Neural cell (in vitro differentiated cells): ENCODE data around the gene SCGN. TPM values are rescaled to one million over a fixed set of nuclear protein-coding genes. Genes with fewer than 3 reads are reported as not detected.

Experiments used
- H2AFZ ChIP-seq: fragments of 200-600, 300-800 bp; sonication (generic), shearing (Covaris generic); 2 replicates; pipeline ENCODE4 v1.6.0; 2014; ENCODE audit warnings: low read depth, mild to moderate bottlenecking, antibody characterized with exemption, low read length, moderate library complexity
- H3F3A ChIP-seq: fragments of 200-600 bp; shearing (Covaris generic); 2 replicates; pipeline ENCODE4 v1.6.1; 2016; ENCODE audit warnings: mild to moderate bottlenecking, moderate library complexity, mixed read lengths, antibody characterized with exemption, low read length; ENCODE audit not compliant: insufficient read depth, poor library complexity, severe bottlenecking
- H3K27ac ChIP-seq: fragments of 200-600, 300-800 bp; sonication (generic), shearing (Covaris generic); 2 replicates; pipeline ENCODE4 v1.5.1; 2014; ENCODE audit warnings: mild to moderate bottlenecking, low read length, moderate library complexity
- H3K27me3 ChIP-seq: fragments of 300-800, 200-600 bp; sonication (generic), shearing (Covaris generic); 2 replicates; pipeline ENCODE4 v1.6.0; 2014; ENCODE audit warnings: mild to moderate bottlenecking, low read depth, low read length, moderate library complexity; ENCODE audit not compliant: insufficient read depth
- H3K36me3 ChIP-seq: fragments of 300-800, 200-600 bp; sonication (generic), shearing (Covaris generic); 2 replicates; pipeline ENCODE4 v1.5.1; 2014; ENCODE audit warnings: mild to moderate bottlenecking, antibody characterized with exemption, low read length, moderate library complexity; ENCODE audit not compliant: insufficient read depth
- H3K4me2 ChIP-seq: fragments of 300-800, 200-600 bp; sonication (generic), shearing (Covaris generic); 2 replicates; pipeline ENCODE4 v1.6.0; 2014; ENCODE audit warnings: mild to moderate bottlenecking, low read length
- H3K4me3 ChIP-seq: fragments of 300-800, 200-600 bp; sonication (generic), shearing (Covaris generic); 2 replicates; pipeline ENCODE4 v1.5.1; 2014; ENCODE audit warnings: mild to moderate bottlenecking, low read length, moderate library complexity
- H3K79me2 ChIP-seq: fragments of 200-600 bp; shearing (Covaris generic); replicated peaks from 2 replicates; pipeline ENCODE4 v1.6.0; 2014; ENCODE audit warnings: mild to moderate bottlenecking, low read length, moderate library complexity; ENCODE audit not compliant: insufficient read depth
- H3K9ac ChIP-seq: fragments of 300-800, 200-600 bp; sonication (generic), shearing (Covaris generic); 2 replicates; pipeline ENCODE4 v1.6.1; 2016; ENCODE audit warnings: mild to moderate bottlenecking, low read length, mixed read lengths
- H3K9me2 ChIP-seq: fragments of 200-600 bp; shearing (Covaris generic); 2 replicates; pipeline ENCODE4 v1.6.1; 2016; ENCODE audit warnings: mild to moderate bottlenecking, low read length, mixed read lengths; ENCODE audit not compliant: insufficient read depth
- H3K9me3 ChIP-seq: fragments of 200-600, 300-800 bp; sonication (generic), shearing (Covaris generic); 2 replicates; pipeline ENCODE4 v1.6.1; 2016; ENCODE audit warnings: mild to moderate bottlenecking, mixed run types, low read length, moderate library complexity, mixed read lengths
- H4K20me1 ChIP-seq: fragments of 200-600 bp; shearing (Covaris generic); 2 replicates; pipeline ENCODE4 v1.6.1; 2016; ENCODE audit warnings: mild to moderate bottlenecking, mixed run types; ENCODE audit not compliant: insufficient read depth
- EP300 ChIP-seq: fragments of 450-650 bp; conservative IDR thresholded peaks from 2 replicates; pipeline ENCODE4 v1.6.1; 2014; ENCODE audit warnings: antibody characterized with exemption, mild to moderate bottlenecking, moderate library complexity; ENCODE audit not compliant: poor library complexity, severe bottlenecking
- EZH2 ChIP-seq: fragments of 200-600, 300-800 bp; shearing (Covaris generic), sonication (generic); IDR thresholded peaks from 2 replicates; pipeline ENCODE4 v1.6.1; 2014; ENCODE audit warnings: antibody characterized with exemption, low read length, borderline replicate concordance, mild to moderate bottlenecking; ENCODE audit not compliant: insufficient read depth, poor library complexity, severe bottlenecking
- MXI1 ChIP-seq: fragments of 450-650 bp; conservative IDR thresholded peaks from 2 replicates; pipeline ENCODE4 v1.6.1; 2014; ENCODE audit warnings: antibody characterized with exemption, mild to moderate bottlenecking; ENCODE audit not compliant: poor library complexity, severe bottlenecking
- POLR2AphosphoS5 ChIP-seq: IDR thresholded peaks from 2 replicates; pipeline ENCODE4 v1.6.1; 2012
- RAD21 ChIP-seq: fragments of 450-650 bp; conservative IDR thresholded peaks from 2 replicates; pipeline ENCODE4 v1.6.1; 2014; ENCODE audit warnings: antibody characterized with exemption, mild to moderate bottlenecking, moderate library complexity
- SMC3 ChIP-seq: fragments of 450-650 bp; conservative IDR thresholded peaks from 2 replicates; pipeline ENCODE4 v1.6.1; 2014; ENCODE audit warnings: antibody characterized with exemption, mild to moderate bottlenecking, moderate library complexity; ENCODE audit not compliant: poor library complexity
- TAF1 ChIP-seq: IDR thresholded peaks from 2 replicates; pipeline ENCODE4 v1.6.1; 2012; ENCODE audit warnings: low read depth
- polyA plus RNA-seq: library from polyadenylated mRNA; depleted of rRNA; stranded (reverse); fragments of >200 nt; gene quantifications from 2 replicates; pipeline ENCODE4 v1.2.3, GENCODE V29; 2014
- TF ChIP-seq, protein P1 (sequence below): IDR thresholded peaks from 2 replicates; pipeline ENCODE4 v1.6.1; 2012; ENCODE audit warnings: borderline replicate concordance
- TF ChIP-seq, protein P2 (sequence below): fragments of 450-650 bp; IDR thresholded peaks from 2 replicates; pipeline ENCODE4 v1.5.1; 2014; ENCODE audit warnings: antibody characterized with exemption, mild to moderate bottlenecking, moderate library complexity; ENCODE audit not compliant: poor library complexity, severe bottlenecking

The SCGN gene
- polyA plus RNA-seq, 1 donor from 2014 or later, result 254 TPM

- TF ChIP-seq POLR2AphosphoS5, result no peak
Measured at GRCh38 chr6:25726122-25726911, 74.3 kb downstream of the SCGN start (continued).

GRCh38 chr6:25727028-25727427, 75.0 kb downstream of the SCGN start:
- no peak overlapping the region for H3K9ac ChIP-seq
- H3K36me3 ChIP-seq, result no peaks in the 10 kb centered on the region
- no peaks in the 10 kb centered on the region for H4K20me1 ChIP-seq
- H3K27ac ChIP-seq, result no peak overlapping the region
- H3K9me2 ChIP-seq, result no peaks in the 10 kb centered on the region
- H3F3A ChIP-seq, result no peaks in the 10 kb centered on the region
- H3K27me3 ChIP-seq, result no peaks in the 10 kb centered on the region
- no peak overlapping the region for H3K4me3 ChIP-seq
- H3K9me3 ChIP-seq, result no peaks in the 10 kb centered on the region
- H2AFZ ChIP-seq, result no peak overlapping the region
- no peaks in the 10 kb centered on the region for H3K79me2 ChIP-seq
- TF ChIP-seq TAF1, result no peak
- no peak for TF ChIP-seq EP300
- no peak for TF ChIP-seq MXI1
- no peak for TF ChIP-seq POLR2AphosphoS5
- TF ChIP-seq, protein P1, sequence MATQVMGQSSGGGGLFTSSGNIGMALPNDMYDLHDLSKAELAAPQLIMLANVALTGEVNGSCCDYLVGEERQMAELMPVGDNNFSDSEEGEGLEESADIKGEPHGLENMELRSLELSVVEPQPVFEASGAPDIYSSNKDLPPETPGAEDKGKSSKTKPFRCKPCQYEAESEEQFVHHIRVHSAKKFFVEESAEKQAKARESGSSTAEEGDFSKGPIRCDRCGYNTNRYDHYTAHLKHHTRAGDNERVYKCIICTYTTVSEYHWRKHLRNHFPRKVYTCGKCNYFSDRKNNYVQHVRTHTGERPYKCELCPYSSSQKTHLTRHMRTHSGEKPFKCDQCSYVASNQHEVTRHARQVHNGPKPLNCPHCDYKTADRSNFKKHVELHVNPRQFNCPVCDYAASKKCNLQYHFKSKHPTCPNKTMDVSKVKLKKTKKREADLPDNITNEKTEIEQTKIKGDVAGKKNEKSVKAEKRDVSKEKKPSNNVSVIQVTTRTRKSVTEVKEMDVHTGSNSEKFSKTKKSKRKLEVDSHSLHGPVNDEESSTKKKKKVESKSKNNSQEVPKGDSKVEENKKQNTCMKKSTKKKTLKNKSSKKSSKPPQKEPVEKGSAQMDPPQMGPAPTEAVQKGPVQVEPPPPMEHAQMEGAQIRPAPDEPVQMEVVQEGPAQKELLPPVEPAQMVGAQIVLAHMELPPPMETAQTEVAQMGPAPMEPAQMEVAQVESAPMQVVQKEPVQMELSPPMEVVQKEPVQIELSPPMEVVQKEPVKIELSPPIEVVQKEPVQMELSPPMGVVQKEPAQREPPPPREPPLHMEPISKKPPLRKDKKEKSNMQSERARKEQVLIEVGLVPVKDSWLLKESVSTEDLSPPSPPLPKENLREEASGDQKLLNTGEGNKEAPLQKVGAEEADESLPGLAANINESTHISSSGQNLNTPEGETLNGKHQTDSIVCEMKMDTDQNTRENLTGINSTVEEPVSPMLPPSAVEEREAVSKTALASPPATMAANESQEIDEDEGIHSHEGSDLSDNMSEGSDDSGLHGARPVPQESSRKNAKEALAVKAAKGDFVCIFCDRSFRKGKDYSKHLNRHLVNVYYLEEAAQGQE, result no peak
- TF ChIP-seq SMC3, result no peak
- TF ChIP-seq, protein P2, sequence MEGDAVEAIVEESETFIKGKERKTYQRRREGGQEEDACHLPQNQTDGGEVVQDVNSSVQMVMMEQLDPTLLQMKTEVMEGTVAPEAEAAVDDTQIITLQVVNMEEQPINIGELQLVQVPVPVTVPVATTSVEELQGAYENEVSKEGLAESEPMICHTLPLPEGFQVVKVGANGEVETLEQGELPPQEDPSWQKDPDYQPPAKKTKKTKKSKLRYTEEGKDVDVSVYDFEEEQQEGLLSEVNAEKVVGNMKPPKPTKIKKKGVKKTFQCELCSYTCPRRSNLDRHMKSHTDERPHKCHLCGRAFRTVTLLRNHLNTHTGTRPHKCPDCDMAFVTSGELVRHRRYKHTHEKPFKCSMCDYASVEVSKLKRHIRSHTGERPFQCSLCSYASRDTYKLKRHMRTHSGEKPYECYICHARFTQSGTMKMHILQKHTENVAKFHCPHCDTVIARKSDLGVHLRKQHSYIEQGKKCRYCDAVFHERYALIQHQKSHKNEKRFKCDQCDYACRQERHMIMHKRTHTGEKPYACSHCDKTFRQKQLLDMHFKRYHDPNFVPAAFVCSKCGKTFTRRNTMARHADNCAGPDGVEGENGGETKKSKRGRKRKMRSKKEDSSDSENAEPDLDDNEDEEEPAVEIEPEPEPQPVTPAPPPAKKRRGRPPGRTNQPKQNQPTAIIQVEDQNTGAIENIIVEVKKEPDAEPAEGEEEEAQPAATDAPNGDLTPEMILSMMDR, result no peak
- no peak for TF ChIP-seq EZH2
- TF ChIP-seq RAD21, result no peak
- H3K4me2 ChIP-seq, result no peak overlapping the region

- no peaks in the 10 kb centered on the region for H4K20me1 ChIP-seq
- no peak overlapping the region for H3K4me3 ChIP-seq
- no peaks in the 10 kb centered on the region for H3F3A ChIP-seq
- TF ChIP-seq MXI1 (no peak), SMC3 (no peak), EZH2 (no peak), EP300 (no peak), TAF1 (no peak), POLR2AphosphoS5 (no peak), RAD21 (no peak)
- TF ChIP-seq, protein P1, result no peak
- TF ChIP-seq, protein P2, result no peak
- no peak overlapping the region for H3K27ac ChIP-seq
- no peaks in the 10 kb centered on the region for H3K36me3 ChIP-seq
- H3K9me3 ChIP-seq, result no peaks in the 10 kb centered on the region
- H3K9me2 ChIP-seq, result no peaks in the 10 kb centered on the region
- H3K9ac ChIP-seq, result no peak overlapping the region
- no peak overlapping the region for H2AFZ ChIP-seq
- H3K4me2 ChIP-seq, result no peak overlapping the region
- no peaks in the 10 kb centered on the region for H3K79me2 ChIP-seq
- no peaks in the 10 kb centered on the region for H3K27me3 ChIP-seq
Measured at GRCh38 chr6:25730907-25731306, 78.9 kb downstream of the SCGN start.
